Mucosa of descending colon (tissue), 3 donors: ENCODE data around the gene RETREG2. TPM values are rescaled to one million over a fixed set of nuclear protein-coding genes. Genes with fewer than 3 reads are reported as not detected.

Experiments used
- ATAC-seq: fragments of 200-7000 bp; cut with Tn5 transposase; one replicate; pipeline ENCODE4 v1.9.1; 2020; ENCODE audit warnings: mild to moderate bottlenecking, moderate library complexity
- DNase-seq, 3 donors: peaks; one replicate each; pipeline ENCODE4 v3.0.0-alpha.2; 2020
- H3K36me3 ChIP-seq: fragments of 200-600 bp; one replicate; pipeline ENCODE4 v1.8.0; 2021; ENCODE audit warnings: low read depth, mild to moderate bottlenecking
- H3K4me1 ChIP-seq: fragments of 200-600 bp; one replicate; pipeline ENCODE4 v1.8.0; 2021; ENCODE audit warnings: low read depth, mild to moderate bottlenecking
- H3K4me3 ChIP-seq: fragments of 200-600 bp; one replicate; pipeline ENCODE4 v1.8.0; 2021; ENCODE audit warnings: mild to moderate bottlenecking
- H3K9me3 ChIP-seq: fragments of 200-600 bp; one replicate; pipeline ENCODE4 v1.8.0; 2021; ENCODE audit warnings: mild to moderate bottlenecking
- intact Hi-C, 2 donors: fragments of 100-400 bp; cut with DNase I in 1 of 2; cut with micrococcal nuclease in 1 of 2; formaldehyde crosslinking; loops; one replicate each; pipeline versions ENCODE4 v1.11.0 to v1.11.1; 2022; cut with DNase I, micrococcal nuclease
- long read RNA-seq, 2 donors: library from polyadenylated mRNA; unstranded; transcript quantifications; one replicate each; pipeline ENCODE4 v2.0.0, GENCODE V29; 2019 to 2021
- total RNA-seq, 3 donors: library from RNA; stranded (reverse); fragmentation: NEBNext Ultra II Directional in 2 of 3; extraction: Animal tissue kit (Norgen Biotek cat#: 25700) in 2 of 3; gene quantifications; one replicate each; pipeline versions ENCODE4 v1.2.1 to v1.2.4, GENCODE V29; 2021 to 2023
- TF ChIP-seq, protein P1 (sequence below): fragments of 200-600 bp; IDR thresholded peaks from one replicate; pipeline ENCODE4 v1.8.0; 2022; ENCODE audit warnings: antibody characterized with exemption, mild to moderate bottlenecking
- donor health status: DM: no; HTN: no; CAD: no; lungs with moderate emphysema.
- donor health status: DM: no; HTN: no; CAD: no.
- donor health status: DM: no; HTN: yes; CAD: no.

RETREG2 gene, protein sequence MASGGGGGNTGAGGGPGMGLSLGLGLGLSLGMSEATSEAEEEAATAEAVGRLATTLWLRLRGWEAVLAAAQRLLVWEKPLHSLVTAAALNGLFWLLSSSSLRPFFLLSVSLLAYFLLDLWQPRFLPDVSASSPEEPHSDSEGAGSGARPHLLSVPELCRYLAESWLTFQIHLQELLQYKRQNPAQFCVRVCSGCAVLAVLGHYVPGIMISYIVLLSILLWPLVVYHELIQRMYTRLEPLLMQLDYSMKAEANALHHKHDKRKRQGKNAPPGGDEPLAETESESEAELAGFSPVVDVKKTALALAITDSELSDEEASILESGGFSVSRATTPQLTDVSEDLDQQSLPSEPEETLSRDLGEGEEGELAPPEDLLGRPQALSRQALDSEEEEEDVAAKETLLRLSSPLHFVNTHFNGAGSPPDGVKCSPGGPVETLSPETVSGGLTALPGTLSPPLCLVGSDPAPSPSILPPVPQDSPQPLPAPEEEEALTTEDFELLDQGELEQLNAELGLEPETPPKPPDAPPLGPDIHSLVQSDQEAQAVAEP
- 100 to 1,000 TPM; 110 to 159 (median 110) TPM for total RNA-seq
- long read RNA-seq, donor 1, full-length matches to known transcripts: 108 of 154 reads
- long read RNA-seq, donor 1, partial matches to known transcripts: 7 of 154 reads
- long read RNA-seq, donor 1, other reads (novel, unspliced or antisense): 39 of 154 reads
- long read RNA-seq, donor 2, partial matches to known transcripts: 0 of 16 reads
- long read RNA-seq, donor 2, other reads (novel, unspliced or antisense): 16 of 16 reads

DNA sequence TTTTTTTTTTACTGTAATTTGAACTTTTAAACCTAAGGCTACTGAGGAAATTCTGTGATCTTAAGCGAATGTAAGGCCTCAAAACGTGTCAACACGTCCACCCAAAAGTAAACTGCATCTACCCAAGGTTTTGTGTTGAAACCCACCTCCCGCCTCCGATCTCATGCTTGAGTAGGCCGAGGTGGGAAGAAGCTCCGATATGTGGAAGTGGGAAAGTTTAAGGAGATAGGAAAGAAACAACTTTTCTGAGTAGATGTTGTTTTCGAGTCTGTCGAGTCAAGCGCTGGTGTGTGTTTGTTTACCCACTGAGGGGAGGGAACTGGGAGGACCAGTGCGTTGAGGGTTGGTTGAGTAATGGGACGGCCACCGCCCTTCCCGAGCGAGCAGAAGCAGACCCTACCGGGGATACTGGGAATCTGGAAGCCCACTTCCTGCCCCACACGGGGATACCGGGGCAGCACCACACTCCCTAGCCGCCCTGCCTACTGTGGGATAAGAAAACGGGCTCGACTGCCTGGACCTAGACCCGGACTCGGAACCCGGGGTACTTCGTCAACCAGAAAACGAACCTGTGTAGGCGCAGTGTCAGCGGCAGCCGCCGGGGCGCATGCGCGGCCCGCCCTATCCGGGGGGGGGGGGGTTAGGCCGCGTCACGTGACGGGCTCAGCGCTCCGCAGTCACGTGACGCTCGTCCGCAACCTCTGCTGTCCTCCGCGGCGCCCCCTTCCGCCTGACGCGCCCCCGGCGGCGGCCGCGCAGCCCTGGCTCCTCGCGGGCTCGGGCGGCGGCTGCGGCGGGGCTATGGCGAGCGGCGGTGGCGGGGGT is at the start of gene RETREG2:
Gene RETREG2, plus strand, starts transcription at position 724 of the 825 bp plus-strand sequence. Its CDS starts 78 bp downstream, at position 802.
- peak within 1 kb of the TSS; percentile 91 for H3K4me3 ChIP-seq
- H3K9me3 ChIP-seq: no peaks in the 10 kb centered on the region
- TF ChIP-seq, protein P1, sequence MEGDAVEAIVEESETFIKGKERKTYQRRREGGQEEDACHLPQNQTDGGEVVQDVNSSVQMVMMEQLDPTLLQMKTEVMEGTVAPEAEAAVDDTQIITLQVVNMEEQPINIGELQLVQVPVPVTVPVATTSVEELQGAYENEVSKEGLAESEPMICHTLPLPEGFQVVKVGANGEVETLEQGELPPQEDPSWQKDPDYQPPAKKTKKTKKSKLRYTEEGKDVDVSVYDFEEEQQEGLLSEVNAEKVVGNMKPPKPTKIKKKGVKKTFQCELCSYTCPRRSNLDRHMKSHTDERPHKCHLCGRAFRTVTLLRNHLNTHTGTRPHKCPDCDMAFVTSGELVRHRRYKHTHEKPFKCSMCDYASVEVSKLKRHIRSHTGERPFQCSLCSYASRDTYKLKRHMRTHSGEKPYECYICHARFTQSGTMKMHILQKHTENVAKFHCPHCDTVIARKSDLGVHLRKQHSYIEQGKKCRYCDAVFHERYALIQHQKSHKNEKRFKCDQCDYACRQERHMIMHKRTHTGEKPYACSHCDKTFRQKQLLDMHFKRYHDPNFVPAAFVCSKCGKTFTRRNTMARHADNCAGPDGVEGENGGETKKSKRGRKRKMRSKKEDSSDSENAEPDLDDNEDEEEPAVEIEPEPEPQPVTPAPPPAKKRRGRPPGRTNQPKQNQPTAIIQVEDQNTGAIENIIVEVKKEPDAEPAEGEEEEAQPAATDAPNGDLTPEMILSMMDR: peak; percentile 20
- DNase-seq: peak; percentile 89 to 90 (median 89)
- peaks cover 4% of the 10 kb centered on the region for H3K36me3 ChIP-seq
- H3K4me1 ChIP-seq: peaks cover 34% of the 10 kb centered on the region
- peak; percentile 78 for ATAC-seq
- intact Hi-C loops: no loop called here

GRCh38 chr2:219128396-219128795 is 49.7 kb upstream of the RETREG2 start:
- intact Hi-C loops: no loop called here
- peaks cover 15% of the 10 kb centered on the region for H3K4me1 ChIP-seq

DNA sequence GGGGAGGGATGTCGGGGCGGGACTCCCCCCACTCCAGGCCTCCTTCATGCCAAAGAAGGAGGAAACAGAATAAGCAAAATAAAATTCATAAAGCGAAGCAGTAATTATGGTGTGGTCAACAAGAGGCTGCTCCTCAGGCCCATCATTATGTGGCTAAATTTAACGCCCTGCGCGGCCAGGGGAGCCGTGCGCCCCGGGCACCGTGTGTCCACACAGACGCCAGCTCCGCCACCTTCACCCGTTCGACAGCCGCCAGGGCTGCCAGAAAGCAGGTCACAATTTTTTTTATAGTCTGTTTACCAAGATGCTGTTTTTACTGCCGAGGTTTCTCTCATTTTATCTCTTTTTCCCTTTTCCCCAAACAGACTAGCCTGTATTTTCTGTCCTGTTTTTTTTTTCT is 48.5 kb upstream of the RETREG2 start:
- intact Hi-C loops: no loop called here
- no peak overlapping the region for H3K4me3 ChIP-seq
- no peak for ATAC-seq
- H3K9me3 ChIP-seq: no peaks in the 10 kb centered on the region
- TF ChIP-seq, protein P1: no peak
- no peaks in the 10 kb centered on the region for H3K36me3 ChIP-seq
- no peak for DNase-seq
- H3K4me1 ChIP-seq: peaks cover 10% of the 10 kb centered on the region

More at GRCh38 chr2:219128396-219128795, 49.7 kb upstream of the RETREG2 start:
- TF ChIP-seq, protein P1: no peak
- no peaks in the 10 kb centered on the region for H3K36me3 ChIP-seq
- ATAC-seq (no peak), DNase-seq (no peak)
- H3K4me3 ChIP-seq: no peak overlapping the region
- H3K9me3 ChIP-seq: no peaks in the 10 kb centered on the region

- intact Hi-C loops: no loop called here
- Histone ChIP-seq H3K4me1 (no peaks in the 10 kb centered on the region), H3K9me3 (no peaks in the 10 kb centered on the region), H3K36me3 (no peaks in the 10 kb centered on the region), H3K4me3 (no peak overlapping the region)
- no peak for ATAC-seq
- DNase-seq: no peak
- TF ChIP-seq, protein P1: no peak
Measured at GRCh38 chr2:219131327-219131726, 46.7 kb upstream of the RETREG2 start.

DNA sequence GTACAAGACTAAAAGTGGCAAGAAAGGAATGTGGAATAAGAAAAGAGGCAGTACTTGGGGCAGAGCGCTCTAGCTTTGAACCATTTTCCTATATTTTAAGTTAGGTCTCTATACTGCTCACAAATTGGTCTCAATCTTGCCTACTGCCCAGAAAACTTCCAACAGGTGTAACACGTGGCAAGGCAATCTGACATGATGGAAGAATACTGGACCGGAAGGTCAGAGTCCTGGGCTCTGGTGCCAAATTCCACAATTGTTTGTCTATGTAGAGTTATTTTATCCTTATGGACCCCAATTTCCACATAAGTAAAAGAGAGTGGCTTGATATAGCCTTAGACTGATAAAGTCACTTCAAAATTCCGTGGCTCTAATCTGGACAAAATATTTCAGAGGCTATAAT is 46.3 kb upstream of the RETREG2 start:
- intact Hi-C loops: no loop called here
- TF ChIP-seq, protein P1: no peak
- Histone ChIP-seq H3K36me3 (no peaks in the 10 kb centered on the region), H3K4me1 (no peaks in the 10 kb centered on the region), H3K4me3 (no peak overlapping the region), H3K9me3 (no peaks in the 10 kb centered on the region)
- no peak for DNase-seq
- no peak for ATAC-seq
